HepG2 (cell line): ENCODE results near the gene DPH3.

Source experiments
- CEBPB ChIP-seq: IDR thresholded peaks from 2 replicates; pipeline ENCODE4 v1.6.1; 2011; ENCODE audit warnings: low read depth, low read length, improper control_type of control experiment, borderline replicate concordance
- HDAC1 ChIP-seq: sonication (generic); formaldehyde crosslinking; IDR thresholded peaks from 2 replicates; pipeline ENCODE4 v1.5.1; 2020; ENCODE audit warnings: mild to moderate bottlenecking, missing genetic modification reagents
- HES4 ChIP-seq: sonication (generic); formaldehyde crosslinking; IDR thresholded peaks from 2 replicates; pipeline ENCODE4 v1.9.0; 2021; ENCODE audit warnings: mild to moderate bottlenecking, missing genetic modification reagents, borderline replicate concordance
- MXD4 ChIP-seq: IDR thresholded peaks from 2 replicates; pipeline ENCODE4 v1.6.1; 2016; ENCODE audit warnings: mild to moderate bottlenecking, missing biosample characterization, missing genetic modification reagents
- MXI1 ChIP-seq: IDR thresholded peaks from 3 replicates; pipeline ENCODE4 v1.6.1; 2012; ENCODE audit warnings: low read depth, low read length, inconsistent platforms, borderline replicate concordance
- POLR2AphosphoS5 ChIP-seq: IDR thresholded peaks from 2 replicates; pipeline ENCODE4 v1.6.1; 2012; ENCODE audit warnings: low read depth, low read length
- TFE3 ChIP-seq: IDR thresholded peaks from 2 replicates; pipeline ENCODE4 v1.6.1; 2016
- ZNF143 ChIP-seq: sonication (generic); formaldehyde crosslinking; IDR thresholded peaks from 2 replicates; pipeline ENCODE4 v1.4.0; 2020; ENCODE audit warnings: missing genetic modification reagents
- ZNF639 ChIP-seq: conservative IDR thresholded peaks from 2 replicates; pipeline ENCODE4 v1.6.1; 2018; ENCODE audit warnings: missing genetic modification reagents
- TF ChIP-seq, protein P1 (sequence below): sonication (generic); formaldehyde crosslinking; IDR thresholded peaks from 2 replicates; pipeline ENCODE4 v1.5.0; 2020; ENCODE audit warnings: mild to moderate bottlenecking, missing genetic modification reagents, moderate library complexity

GRCh38 chr3:16313886-16314645, 49.3 kb upstream of the DPH3 start:
- TF ChIP-seq TFE3 (CRISPR knock-in tag) = no peak
- TF ChIP-seq, protein P1, sequence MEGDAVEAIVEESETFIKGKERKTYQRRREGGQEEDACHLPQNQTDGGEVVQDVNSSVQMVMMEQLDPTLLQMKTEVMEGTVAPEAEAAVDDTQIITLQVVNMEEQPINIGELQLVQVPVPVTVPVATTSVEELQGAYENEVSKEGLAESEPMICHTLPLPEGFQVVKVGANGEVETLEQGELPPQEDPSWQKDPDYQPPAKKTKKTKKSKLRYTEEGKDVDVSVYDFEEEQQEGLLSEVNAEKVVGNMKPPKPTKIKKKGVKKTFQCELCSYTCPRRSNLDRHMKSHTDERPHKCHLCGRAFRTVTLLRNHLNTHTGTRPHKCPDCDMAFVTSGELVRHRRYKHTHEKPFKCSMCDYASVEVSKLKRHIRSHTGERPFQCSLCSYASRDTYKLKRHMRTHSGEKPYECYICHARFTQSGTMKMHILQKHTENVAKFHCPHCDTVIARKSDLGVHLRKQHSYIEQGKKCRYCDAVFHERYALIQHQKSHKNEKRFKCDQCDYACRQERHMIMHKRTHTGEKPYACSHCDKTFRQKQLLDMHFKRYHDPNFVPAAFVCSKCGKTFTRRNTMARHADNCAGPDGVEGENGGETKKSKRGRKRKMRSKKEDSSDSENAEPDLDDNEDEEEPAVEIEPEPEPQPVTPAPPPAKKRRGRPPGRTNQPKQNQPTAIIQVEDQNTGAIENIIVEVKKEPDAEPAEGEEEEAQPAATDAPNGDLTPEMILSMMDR = no peak
- TF ChIP-seq HDAC1 (CRISPR knock-in tag) = no peak
- no peak for TF ChIP-seq ZNF143 (CRISPR knock-in tag)
- TF ChIP-seq HES4 (CRISPR knock-in tag) = no peak
- TF ChIP-seq MXI1 = no peak
- TF ChIP-seq MXD4 = no peak
- TF ChIP-seq CEBPB = no peak
- no peak for TF ChIP-seq ZNF639 (CRISPR knock-in tag)
- TF ChIP-seq POLR2AphosphoS5 = no peak
